GM19467 (cell line): ENCODE results near the gene PDCD1LG2.
"Not testable (repeated sequence)": the region's sequence is repeated elsewhere in the genome, so short reads cannot be mapped to it uniquely, and the experiment has no call there.

Experiments used
- ATAC-seq: cut with Tn5 transposase; IDR thresholded peaks from one replicate; pipeline ENCODE4 v1.9.1; 2021; ENCODE audit warnings: mild to moderate bottlenecking, moderate library complexity; ENCODE audit not compliant: unreplicated experiment

The PDCD1LG2 gene

GRCh38 chr9:5510360-5510931, at the start of gene PDCD1LG2:
PDCD1LG2 (plus strand) TSS chr9:5510531; CDS start chr9:5522547, 12,016 bp downstream.
- peak; percentile 69 for ATAC-seq

GRCh38 chr9:5464831-5465330, 45.5 kb upstream of the PDCD1LG2 start:
- not testable (repeated sequence) for ATAC-seq

- no peak for ATAC-seq
Measured at GRCh38 chr9:5466005-5466404, 44.3 kb upstream of the PDCD1LG2 start.

GRCh38 chr9:5466766-5467165, 43.6 kb upstream of the PDCD1LG2 start:
- ATAC-seq: no peak

GRCh38 chr9:5468850-5469249, 41.5 kb upstream of the PDCD1LG2 start:
- ATAC-seq: no peak

- ATAC-seq: no peak
Measured at GRCh38 chr9:5470122-5470521, 40.2 kb upstream of the PDCD1LG2 start.

GRCh38 chr9:5470816-5471215, 39.5 kb upstream of the PDCD1LG2 start:
- ATAC-seq: no peak

GRCh38 chr9:5475611-5476010, 34.7 kb upstream of the PDCD1LG2 start:
- not testable (repeated sequence) for ATAC-seq

GRCh38 chr9:5478206-5478605, 32.1 kb upstream of the PDCD1LG2 start:
- no peak for ATAC-seq

- peak; percentile 42 for ATAC-seq
Measured at GRCh38 chr9:5479994-5480694, 30.2 kb upstream of the PDCD1LG2 start.

- no peak for ATAC-seq
Measured at GRCh38 chr9:5480919-5481318, 29.4 kb upstream of the PDCD1LG2 start.

- no peak for ATAC-seq
Measured at GRCh38 chr9:5481322-5482040, 28.9 kb upstream of the PDCD1LG2 start.

- no peak for ATAC-seq
Measured at GRCh38 chr9:5482194-5482593, 28.1 kb upstream of the PDCD1LG2 start.

GRCh38 chr9:5483306-5483705, 27.0 kb upstream of the PDCD1LG2 start:
- no peak for ATAC-seq

- ATAC-seq: no peak
Measured at GRCh38 chr9:5485378-5486085, 24.8 kb upstream of the PDCD1LG2 start.

GRCh38 chr9:5486988-5487387, 23.3 kb upstream of the PDCD1LG2 start:
- ATAC-seq: no peak

- no peak for ATAC-seq
Measured at GRCh38 chr9:5488221-5489008, 21.9 kb upstream of the PDCD1LG2 start.

- ATAC-seq: no peak
Measured at GRCh38 chr9:5489630-5490490, 20.5 kb upstream of the PDCD1LG2 start.

GRCh38 chr9:5492965-5493678, 17.2 kb upstream of the PDCD1LG2 start:
- no peak for ATAC-seq
